ENCODE data around the gene BRD3OS.

Gene BRD3OS

DNA sequence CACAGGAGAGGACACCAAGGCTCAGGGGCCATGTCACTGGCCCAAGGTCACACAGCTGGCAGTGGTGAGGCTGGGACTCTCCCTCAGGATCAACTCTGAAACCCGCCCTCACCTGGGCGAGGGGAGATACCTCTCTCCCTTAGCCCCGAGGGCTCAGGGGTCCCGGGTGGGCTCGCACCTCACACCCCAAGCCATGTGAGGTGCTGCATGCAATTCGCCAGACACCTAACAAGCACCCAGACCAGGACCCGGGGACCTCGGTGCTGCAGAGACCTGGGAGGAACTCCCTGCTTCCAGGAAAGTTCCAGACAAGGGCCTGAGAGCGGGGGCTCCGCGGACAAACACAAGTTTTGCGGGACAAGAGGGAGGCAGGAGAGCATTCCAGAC is 23.3 kb downstream of the BRD3OS start:
- Histone ChIP-seq H3K36me3 (ENCODE audit: control insufficient read depth, insufficient read depth, low read length) (peaks cover 21% of the 10 kb centered on the region), H3K27me3 (replicated peaks; ENCODE audit: control insufficient read depth, insufficient read depth, low read length) (no peaks in the 10 kb centered on the region), H3K4me3 (replicated peaks; ENCODE audit: low read depth, low read length) (no peak overlapping the region)
- no peak for DNase-seq (ENCODE audit: extremely low read depth, insufficient read length)
- TF ChIP-seq, protein P1, sequence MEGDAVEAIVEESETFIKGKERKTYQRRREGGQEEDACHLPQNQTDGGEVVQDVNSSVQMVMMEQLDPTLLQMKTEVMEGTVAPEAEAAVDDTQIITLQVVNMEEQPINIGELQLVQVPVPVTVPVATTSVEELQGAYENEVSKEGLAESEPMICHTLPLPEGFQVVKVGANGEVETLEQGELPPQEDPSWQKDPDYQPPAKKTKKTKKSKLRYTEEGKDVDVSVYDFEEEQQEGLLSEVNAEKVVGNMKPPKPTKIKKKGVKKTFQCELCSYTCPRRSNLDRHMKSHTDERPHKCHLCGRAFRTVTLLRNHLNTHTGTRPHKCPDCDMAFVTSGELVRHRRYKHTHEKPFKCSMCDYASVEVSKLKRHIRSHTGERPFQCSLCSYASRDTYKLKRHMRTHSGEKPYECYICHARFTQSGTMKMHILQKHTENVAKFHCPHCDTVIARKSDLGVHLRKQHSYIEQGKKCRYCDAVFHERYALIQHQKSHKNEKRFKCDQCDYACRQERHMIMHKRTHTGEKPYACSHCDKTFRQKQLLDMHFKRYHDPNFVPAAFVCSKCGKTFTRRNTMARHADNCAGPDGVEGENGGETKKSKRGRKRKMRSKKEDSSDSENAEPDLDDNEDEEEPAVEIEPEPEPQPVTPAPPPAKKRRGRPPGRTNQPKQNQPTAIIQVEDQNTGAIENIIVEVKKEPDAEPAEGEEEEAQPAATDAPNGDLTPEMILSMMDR (IDR thresholded peaks at IDR 0.05; ENCODE audit: insufficient read depth, low read length, poor library complexity, severe bottlenecking) = no peak

DNA sequence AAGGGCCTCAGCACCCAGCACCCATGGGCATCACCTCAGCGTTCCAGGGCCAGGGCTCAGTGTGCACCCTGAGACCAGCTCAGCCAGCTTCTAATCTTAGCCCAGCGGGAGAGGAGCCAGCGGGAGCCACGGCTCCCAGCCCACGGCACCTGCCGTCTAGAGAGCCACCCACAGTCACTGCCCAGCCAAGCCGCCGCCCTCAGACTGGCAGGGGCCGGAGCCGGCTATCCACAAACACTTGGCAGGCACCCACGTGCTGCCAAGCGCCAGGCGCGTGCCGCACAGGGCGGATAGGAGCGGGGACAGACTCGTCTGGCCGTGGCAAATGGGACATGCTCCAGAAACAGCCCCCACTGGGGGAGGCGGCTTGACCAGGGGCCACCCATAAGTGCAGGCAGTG is 24.0 kb downstream of the BRD3OS start:
- H3K36me3 ChIP-seq (ENCODE audit: control insufficient read depth, insufficient read depth, low read length) = peaks cover 21% of the 10 kb centered on the region

DNA sequence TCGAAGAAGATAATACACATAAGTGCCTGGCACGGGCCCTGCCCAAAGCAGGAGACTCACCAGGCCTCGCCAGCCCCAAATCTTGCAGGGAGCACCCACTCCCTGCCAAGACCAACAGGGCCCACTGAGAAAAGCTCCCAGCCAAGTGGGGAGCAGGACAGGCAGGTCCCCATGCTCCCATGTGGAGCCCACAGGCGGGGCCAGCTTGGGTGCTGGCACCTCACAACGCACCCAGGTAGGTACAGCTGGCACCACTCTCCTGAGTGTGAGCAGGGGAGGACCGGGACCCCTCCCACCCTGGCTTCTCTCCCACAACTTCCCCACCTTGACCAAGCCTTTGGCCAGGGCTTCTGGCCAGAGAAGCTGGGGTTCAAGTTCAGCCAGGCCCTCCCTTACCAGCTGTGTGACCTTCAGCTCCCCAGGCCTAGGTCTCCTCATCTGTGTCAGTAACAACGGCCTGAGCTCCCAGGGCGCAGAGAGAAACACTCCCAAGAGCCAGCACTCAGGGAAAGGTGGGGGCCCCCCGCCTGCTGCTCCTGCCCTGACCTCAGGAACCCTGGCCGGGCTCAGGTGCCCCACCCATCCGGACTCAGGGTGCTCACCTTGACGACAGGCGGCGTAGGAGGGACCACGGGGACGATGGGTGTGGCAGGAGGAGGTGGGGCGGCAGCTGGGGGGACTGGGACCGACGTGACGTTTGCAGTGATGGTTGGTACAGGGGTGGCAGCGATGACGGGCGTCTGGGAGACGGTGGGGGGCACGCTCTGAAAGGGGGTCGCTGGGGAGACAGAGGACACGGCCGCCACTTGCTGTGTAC is 24.7 kb downstream of the BRD3OS start:
- no peak for DNase-seq (ENCODE audit: extremely low read depth, insufficient read length)
- peaks cover 21% of the 10 kb centered on the region for H3K36me3 ChIP-seq (ENCODE audit: control insufficient read depth, insufficient read depth, low read length)
- H3K27me3 ChIP-seq (replicated peaks; ENCODE audit: control insufficient read depth, insufficient read depth, low read length) = no peaks in the 10 kb centered on the region
- TF ChIP-seq, protein P1 (IDR thresholded peaks at IDR 0.05; ENCODE audit: insufficient read depth, low read length, poor library complexity, severe bottlenecking) = no peak
- no peak overlapping the region for H3K4me3 ChIP-seq (replicated peaks; ENCODE audit: low read depth, low read length)

More for the DNA sequence above, 24.0 kb downstream of the BRD3OS start:
- H3K4me3 ChIP-seq (replicated peaks; ENCODE audit: low read depth, low read length) = no peak overlapping the region
- no peak for DNase-seq (ENCODE audit: extremely low read depth, insufficient read length)
- TF ChIP-seq, protein P1 (IDR thresholded peaks at IDR 0.05; ENCODE audit: insufficient read depth, low read length, poor library complexity, severe bottlenecking) = no peak
- H3K27me3 ChIP-seq (replicated peaks; ENCODE audit: control insufficient read depth, insufficient read depth, low read length) = no peaks in the 10 kb centered on the region

- TF ChIP-seq, protein P1 (IDR thresholded peaks at IDR 0.05; ENCODE audit: insufficient read depth, low read length, poor library complexity, severe bottlenecking) = no peak
- Histone ChIP-seq H3K4me3 (replicated peaks; ENCODE audit: low read depth, low read length) (no peak overlapping the region), H3K36me3 (ENCODE audit: control insufficient read depth, insufficient read depth, low read length) (peaks cover 19% of the 10 kb centered on the region), H3K27me3 (replicated peaks; ENCODE audit: control insufficient read depth, insufficient read depth, low read length) (no peaks in the 10 kb centered on the region)
- DNase-seq (ENCODE audit: extremely low read depth, insufficient read length) = no peak
Measured at GRCh38 chr9:134050726-134051125, 25.4 kb downstream of the BRD3OS start.

DNA sequence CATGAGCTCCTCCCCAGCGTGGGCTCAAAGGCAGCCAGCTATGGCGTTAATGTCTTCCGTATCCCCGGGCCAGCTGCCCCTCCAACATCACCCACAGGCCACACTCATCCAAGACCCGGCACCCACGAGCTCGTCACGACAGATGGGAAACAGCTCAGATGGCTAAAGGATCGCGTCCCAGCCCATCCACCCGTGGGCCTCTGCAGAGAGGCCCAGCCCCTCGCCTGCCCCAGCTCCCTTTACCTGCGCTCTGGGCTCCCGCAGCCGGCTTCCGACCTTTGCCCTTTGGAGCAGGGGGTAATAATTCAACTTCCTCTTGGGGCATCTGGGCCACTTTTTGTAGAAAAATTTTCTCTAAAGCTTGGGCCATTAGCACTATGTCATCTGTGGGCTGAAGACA is 26.0 kb downstream of the BRD3OS start:
- Histone ChIP-seq H3K4me3 (replicated peaks; ENCODE audit: low read depth, low read length) (no peak overlapping the region), H3K36me3 (ENCODE audit: control insufficient read depth, insufficient read depth, low read length) (peaks cover 19% of the 10 kb centered on the region), H3K27me3 (replicated peaks; ENCODE audit: control insufficient read depth, insufficient read depth, low read length) (no peaks in the 10 kb centered on the region)
- TF ChIP-seq, protein P1 (IDR thresholded peaks at IDR 0.05; ENCODE audit: insufficient read depth, low read length, poor library complexity, severe bottlenecking) = no peak
- DNase-seq (ENCODE audit: extremely low read depth, insufficient read length) = no peak

Measured in GM06990 (cell line).